Upper lobe of left lung (tissue), 4 donors: ENCODE data around the gene ITPRIPL2.

ENCODE experiments used
- CTCF ChIP-seq, 6 experiments: fragments of 450-650 bp in 4 of 6; fragments of 200-600 bp in 2 of 6; sonication (generic) in 2 of 6; IDR thresholded peaks; one replicate each; pipeline ENCODE4 v1.5.1; 2016 to 2019; ENCODE audit warnings: antibody characterized with exemption in 6 of 6
- EP300 ChIP-seq, 4 donors: sonication (generic); formaldehyde crosslinking; IDR thresholded peaks; one replicate each; pipeline ENCODE4 v1.5.1; 2017; ENCODE audit warnings: antibody characterized with exemption in 4 of 4, control low read depth in 2 of 4
- POLR2A ChIP-seq, 4 donors: fragments of 450-650 bp; IDR thresholded peaks; one replicate each; pipeline ENCODE4 v1.5.1; 2016 to 2017; ENCODE audit warnings: antibody characterized with exemption in 4 of 4, mild to moderate bottlenecking in 2 of 4
- POLR2AphosphoS5 ChIP-seq, 2 donors: sonication (generic); formaldehyde crosslinking; IDR thresholded peaks; one replicate each; pipeline ENCODE4 v1.5.1; 2017; ENCODE audit warnings: antibody characterized with exemption in 2 of 2

- peak; percentile 96 to 98 (median 98) for TF ChIP-seq CTCF (IDR thresholded peaks at IDR 0.05)
- TF ChIP-seq POLR2AphosphoS5 (IDR thresholded peaks at IDR 0.05), result peak; percentile 15 to 16
- TF ChIP-seq POLR2A (IDR thresholded peaks at IDR 0.05), result peak in 2 of 4 donors; percentile 13 to 61
- peak in 1 of 4 donors; percentile 40 for TF ChIP-seq EP300 (IDR thresholded peaks at IDR 0.05)
Observed at GRCh38 chr16:19086322-19087199, 27.2 kb upstream of the ITPRIPL2 start.
